ENCODE data around the gene SMYD2. TPM values are rescaled to one million over a fixed set of nuclear protein-coding genes. Genes with fewer than 3 reads are reported as not detected.

The SMYD2 gene
- total RNA-seq, 1 donor from 2014 or later, result 35.5 TPM

DNA sequence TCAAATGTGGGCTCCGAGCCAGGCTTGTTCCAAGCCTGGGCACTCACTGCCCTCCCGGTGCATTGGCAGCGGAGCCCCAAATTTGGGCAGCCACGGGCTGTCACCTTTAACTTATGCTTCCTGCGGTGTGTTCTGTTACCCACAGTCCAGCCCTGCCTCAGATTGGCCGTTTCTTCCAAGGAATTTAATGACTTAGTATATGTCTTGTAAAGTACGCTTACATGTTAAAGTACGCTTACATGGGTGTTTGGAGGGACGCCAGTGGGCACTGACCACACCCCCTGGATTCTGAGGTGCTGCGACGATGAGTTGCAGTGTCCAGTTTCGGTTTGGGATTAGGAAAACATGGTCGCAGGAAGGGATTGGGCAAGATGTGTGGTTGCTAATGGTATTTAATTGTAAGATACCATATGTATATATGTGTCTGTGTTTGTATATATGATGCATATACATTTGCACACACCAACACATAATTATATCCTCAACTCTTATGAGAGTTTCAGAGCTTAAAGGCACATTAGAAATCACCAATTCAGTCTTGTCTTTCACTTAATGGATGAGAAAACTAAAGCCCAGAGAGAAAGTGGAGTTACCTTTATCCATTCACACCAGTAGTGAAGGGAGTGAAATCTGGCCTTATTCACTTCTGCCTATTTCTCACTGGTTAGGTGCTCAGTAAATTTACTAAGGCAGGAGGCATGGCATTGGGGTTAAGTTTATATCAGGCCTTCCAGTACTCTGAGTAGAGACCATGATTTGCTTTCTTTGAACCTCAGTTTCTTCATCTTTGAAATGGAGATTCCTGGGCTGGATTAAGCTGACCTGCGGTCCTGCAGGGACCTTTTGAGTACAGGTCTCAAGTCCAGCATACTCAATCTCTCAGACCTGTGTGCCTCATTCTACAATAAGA is 1.0 kb downstream of the SMYD2 start:
- Mint-ChIP-seq H3K36me3 (peaks cover 14% of the 10 kb centered on the region), H3K4me3 (peak overlapping the region; percentile 91), H3K4me1 (ENCODE audit: unreplicated experiment) (peaks cover 38% of the 10 kb centered on the region), H3K27ac (peak overlapping the region; percentile 73), H3K9me3 (peaks cover 3% of the 10 kb centered on the region), H3K27me3 (no peaks in the 10 kb centered on the region)
- TF ChIP-seq, protein P1, sequence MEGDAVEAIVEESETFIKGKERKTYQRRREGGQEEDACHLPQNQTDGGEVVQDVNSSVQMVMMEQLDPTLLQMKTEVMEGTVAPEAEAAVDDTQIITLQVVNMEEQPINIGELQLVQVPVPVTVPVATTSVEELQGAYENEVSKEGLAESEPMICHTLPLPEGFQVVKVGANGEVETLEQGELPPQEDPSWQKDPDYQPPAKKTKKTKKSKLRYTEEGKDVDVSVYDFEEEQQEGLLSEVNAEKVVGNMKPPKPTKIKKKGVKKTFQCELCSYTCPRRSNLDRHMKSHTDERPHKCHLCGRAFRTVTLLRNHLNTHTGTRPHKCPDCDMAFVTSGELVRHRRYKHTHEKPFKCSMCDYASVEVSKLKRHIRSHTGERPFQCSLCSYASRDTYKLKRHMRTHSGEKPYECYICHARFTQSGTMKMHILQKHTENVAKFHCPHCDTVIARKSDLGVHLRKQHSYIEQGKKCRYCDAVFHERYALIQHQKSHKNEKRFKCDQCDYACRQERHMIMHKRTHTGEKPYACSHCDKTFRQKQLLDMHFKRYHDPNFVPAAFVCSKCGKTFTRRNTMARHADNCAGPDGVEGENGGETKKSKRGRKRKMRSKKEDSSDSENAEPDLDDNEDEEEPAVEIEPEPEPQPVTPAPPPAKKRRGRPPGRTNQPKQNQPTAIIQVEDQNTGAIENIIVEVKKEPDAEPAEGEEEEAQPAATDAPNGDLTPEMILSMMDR (conservative IDR thresholded peaks at IDR 0.05), result no peak
- DNase-seq (ENCODE audit: extremely low spot score, unreplicated experiment), result no peak

DNA sequence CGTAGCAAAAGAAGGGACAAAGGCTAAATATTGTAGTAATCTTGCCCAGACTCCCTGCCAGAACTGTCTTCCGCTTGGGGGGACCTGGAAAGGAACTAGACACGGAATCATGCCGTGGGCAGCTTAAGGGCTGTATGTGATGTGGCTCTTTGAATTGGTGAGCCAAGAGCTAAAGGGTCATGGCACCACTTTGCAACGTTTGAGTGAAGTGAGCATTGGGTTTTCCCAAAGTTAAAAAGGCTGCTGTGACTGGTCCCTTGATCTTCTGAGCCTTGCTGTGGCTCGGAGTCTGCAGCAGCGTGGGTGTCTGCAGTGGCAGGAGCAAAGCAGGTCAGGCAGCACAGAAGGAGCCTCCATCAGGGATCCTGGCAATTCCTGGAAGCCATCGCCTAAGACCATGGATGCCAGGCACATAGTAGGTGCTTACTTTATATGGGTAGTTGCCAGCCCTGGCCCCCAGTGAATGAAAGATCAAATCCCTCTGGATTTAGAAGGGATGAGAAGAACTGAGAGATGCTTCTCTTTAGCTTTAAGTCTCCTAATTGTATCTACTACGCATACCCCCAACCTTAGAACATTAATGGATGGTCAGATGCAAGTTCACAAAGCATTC is 1.8 kb downstream of the SMYD2 start:
- H3K4me1 Mint-ChIP-seq (ENCODE audit: unreplicated experiment), result peaks cover 36% of the 10 kb centered on the region
- DNase-seq (ENCODE audit: extremely low spot score, unreplicated experiment), result no peak
- no peaks in the 10 kb centered on the region for H3K9me3 Mint-ChIP-seq
- H3K27me3 Mint-ChIP-seq, result no peaks in the 10 kb centered on the region
- TF ChIP-seq, protein P1 (conservative IDR thresholded peaks at IDR 0.05), result no peak
- H3K36me3 Mint-ChIP-seq, result peaks cover 11% of the 10 kb centered on the region
- peak overlapping the region; percentile 91 for H3K4me3 Mint-ChIP-seq
- peak overlapping the region; percentile 41 for H3K27ac Mint-ChIP-seq

DNA sequence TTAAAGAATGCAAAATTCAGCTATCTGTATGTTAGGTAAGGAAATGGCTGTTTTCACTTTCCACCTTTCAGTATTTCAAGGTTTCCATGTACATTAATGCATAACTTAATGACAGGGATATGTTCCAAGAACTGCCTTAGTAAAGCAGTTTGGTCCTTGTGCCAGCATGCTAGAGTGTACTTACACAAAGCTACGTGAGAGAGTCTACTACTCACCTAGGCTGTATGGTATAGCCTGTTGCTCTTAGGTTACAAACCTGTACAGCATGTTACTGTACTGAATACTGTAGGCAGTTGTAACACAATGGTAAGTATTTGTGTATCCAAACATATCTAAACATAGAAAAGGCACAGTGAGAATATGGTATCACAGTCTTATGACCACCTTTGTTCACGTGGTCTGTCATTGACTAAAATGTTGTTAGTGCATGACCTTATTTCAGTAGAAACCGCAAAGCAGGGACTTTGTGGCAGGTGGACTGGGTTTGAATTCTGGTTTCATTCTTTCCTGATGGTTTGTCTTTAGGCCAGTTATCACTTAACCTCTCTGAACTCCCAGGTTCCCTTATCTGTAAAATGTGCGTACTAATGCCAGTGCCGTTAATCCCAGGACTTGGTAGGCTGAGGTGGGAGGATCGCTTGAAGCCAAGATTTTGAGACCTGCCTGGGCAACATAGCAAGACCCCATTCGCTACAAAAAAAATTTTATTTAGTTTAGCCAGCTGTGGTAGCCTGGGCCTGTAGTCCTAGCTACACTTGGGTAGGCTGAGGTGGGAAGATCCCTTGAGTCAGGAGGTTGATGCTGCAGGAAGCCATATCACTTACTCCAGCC is 4.9 kb downstream of the SMYD2 start:
- H3K4me1 Mint-ChIP-seq (ENCODE audit: unreplicated experiment), result peaks cover 39% of the 10 kb centered on the region
- peaks cover 6% of the 10 kb centered on the region for H3K36me3 Mint-ChIP-seq
- DNase-seq (ENCODE audit: extremely low spot score, unreplicated experiment), result no peak
- no peak overlapping the region for H3K27ac Mint-ChIP-seq
- no peaks in the 10 kb centered on the region for H3K9me3 Mint-ChIP-seq
- no peaks in the 10 kb centered on the region for H3K27me3 Mint-ChIP-seq
- TF ChIP-seq, protein P1 (conservative IDR thresholded peaks at IDR 0.05), result no peak
- no peak overlapping the region for H3K4me3 Mint-ChIP-seq

DNA sequence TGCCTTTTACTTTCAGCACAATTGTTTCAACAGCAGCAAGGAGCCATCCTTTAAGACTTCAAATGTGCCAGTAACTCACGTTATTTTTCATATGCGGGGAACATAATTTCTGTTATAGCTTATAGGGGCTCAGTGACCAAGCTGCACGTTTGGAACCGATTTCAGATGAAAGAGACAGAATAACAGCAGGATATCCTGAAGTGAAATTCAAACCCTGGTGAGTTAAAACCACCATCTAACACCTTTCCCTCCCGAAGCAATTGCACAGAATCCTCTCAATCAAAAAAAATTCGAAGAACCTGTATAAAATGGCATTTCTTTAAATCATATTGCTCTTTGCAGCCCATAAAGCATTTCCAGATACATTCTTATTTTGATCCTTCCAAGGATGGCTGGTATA is 6.9 kb downstream of the SMYD2 start:
- no peak for DNase-seq (ENCODE audit: extremely low spot score, unreplicated experiment)
- no peaks in the 10 kb centered on the region for H3K9me3 Mint-ChIP-seq
- peaks cover 6% of the 10 kb centered on the region for H3K36me3 Mint-ChIP-seq
- peaks cover 31% of the 10 kb centered on the region for H3K4me1 Mint-ChIP-seq (ENCODE audit: unreplicated experiment)
- no peaks in the 10 kb centered on the region for H3K27me3 Mint-ChIP-seq
- TF ChIP-seq, protein P1 (conservative IDR thresholded peaks at IDR 0.05), result no peak
- no peak overlapping the region for H3K4me3 Mint-ChIP-seq
- H3K27ac Mint-ChIP-seq, result no peak overlapping the region

DNA sequence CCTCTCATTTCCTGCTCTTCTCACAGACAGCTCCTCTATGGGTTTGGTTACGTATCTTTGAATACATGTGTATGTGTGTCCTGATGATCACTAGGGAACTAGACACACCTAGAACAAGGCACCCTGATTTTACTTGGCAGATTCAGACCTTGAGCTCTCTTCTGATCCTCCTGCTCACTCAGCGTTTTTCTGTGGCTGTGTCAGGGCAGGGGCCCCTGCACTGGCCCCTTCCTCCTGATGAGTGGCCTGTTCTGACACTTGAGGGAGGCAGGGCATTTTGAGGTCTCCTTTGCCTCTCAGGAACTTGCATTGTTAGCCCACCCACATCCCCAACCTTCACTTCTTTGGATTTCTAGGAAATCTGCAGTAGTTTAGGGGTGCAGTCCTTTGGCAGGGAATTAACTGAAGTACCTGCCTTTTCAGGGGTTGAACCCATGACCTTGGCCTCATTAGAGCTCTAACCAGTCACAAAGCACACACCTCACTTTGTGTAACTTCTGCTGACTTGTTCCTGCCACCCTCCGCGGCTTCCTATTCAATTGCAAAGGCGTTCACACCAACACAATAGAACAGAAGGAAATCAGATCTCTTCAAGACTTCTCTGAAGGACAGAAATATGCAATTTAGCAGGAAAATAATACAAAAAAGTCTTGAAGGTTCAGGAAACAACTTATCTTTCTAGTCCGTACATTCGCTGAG is 8.8 kb downstream of the SMYD2 start:
- peak overlapping the region; percentile 26 for H3K27ac Mint-ChIP-seq
- TF ChIP-seq, protein P1 (conservative IDR thresholded peaks at IDR 0.05), result no peak

More for the DNA sequence above, 8.8 kb downstream of the SMYD2 start:
- H3K36me3 Mint-ChIP-seq, result peaks cover 6% of the 10 kb centered on the region
- no peak overlapping the region for H3K4me3 Mint-ChIP-seq
- DNase-seq (ENCODE audit: extremely low spot score, unreplicated experiment), result no peak
- no peaks in the 10 kb centered on the region for H3K27me3 Mint-ChIP-seq
- no peaks in the 10 kb centered on the region for H3K9me3 Mint-ChIP-seq
- peaks cover 26% of the 10 kb centered on the region for H3K4me1 Mint-ChIP-seq (ENCODE audit: unreplicated experiment)

Data from type B pancreatic cell (in vitro differentiated cells).